GM21390 (cell line): Measurements from ENCODE around the gene CAMTA1.

ENCODE experiments used
- ATAC-seq: cut with Tn5 transposase; IDR thresholded peaks from one replicate; pipeline ENCODE4 v1.9.1; 2021; ENCODE audit not compliant: unreplicated experiment

CAMTA1 gene

DNA sequence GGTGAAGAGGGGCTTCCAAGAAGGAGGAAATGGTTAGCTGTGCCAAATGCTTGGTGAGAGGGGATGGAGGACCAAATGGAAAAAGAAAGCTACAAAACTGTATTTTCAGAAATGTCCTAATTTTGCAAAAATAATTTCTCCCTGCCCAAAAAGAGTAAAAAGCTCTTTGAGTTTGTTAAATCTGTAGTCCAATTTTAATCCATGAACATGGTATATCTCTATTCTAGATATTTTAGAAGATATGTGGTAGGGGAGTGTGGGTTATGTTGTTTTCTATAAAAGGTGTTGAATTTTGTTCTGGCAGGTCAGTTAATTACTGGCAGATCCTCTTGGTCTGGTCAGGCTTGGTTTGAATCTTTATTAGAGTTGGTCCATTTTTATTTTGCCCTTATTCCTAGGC, 511.7 kb downstream of the CAMTA1 start:
- no peak for ATAC-seq

DNA sequence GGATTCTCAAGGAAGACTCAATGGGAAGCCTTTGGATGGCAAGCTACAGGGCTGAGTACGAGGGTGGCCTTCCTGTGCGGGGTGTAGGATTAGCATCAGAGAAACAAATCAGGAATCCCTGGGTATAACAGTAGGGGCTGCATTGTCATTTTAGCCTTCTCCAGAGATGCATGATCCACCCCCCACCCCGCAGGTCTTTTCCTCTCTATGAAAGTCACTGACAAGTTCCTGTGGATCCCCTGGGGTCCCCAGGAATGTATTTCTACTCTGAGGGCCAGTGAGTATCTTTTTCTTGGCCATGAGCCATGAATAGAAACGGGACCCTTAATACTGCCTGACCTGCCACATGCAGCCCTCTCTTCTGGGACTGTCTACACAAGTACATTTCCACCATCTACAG, 512.9 kb downstream of the CAMTA1 start:
- ATAC-seq, result no peak

GRCh38 chr1:7298749-7299151, 513.5 kb downstream of the CAMTA1 start:
- ATAC-seq, result no peak

GRCh38 chr1:7299329-7299799, 514.1 kb downstream of the CAMTA1 start:
- no peak for ATAC-seq

DNA sequence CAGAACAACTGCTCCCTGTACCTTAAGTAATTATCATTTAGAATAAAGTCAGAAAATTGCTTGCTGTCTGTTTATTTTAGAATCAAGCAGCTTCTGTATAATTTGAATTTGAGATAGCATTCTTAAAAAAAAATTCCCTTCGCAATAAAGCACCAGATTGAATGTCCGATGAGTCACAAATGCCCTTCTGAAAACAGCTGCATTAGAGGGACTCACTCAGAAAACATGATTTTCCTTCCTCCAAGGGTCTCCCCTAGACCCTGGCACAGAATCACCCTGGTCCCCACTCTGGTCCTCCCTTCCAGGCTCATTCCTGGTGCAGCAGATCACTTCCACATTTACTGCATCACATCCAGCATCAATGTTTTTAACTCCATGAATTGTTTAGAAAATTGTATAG, 514.7 kb downstream of the CAMTA1 start:
- ATAC-seq, result no peak

- no peak for ATAC-seq
Measured at GRCh38 chr1:7300893-7301663, 515.8 kb downstream of the CAMTA1 start.

DNA sequence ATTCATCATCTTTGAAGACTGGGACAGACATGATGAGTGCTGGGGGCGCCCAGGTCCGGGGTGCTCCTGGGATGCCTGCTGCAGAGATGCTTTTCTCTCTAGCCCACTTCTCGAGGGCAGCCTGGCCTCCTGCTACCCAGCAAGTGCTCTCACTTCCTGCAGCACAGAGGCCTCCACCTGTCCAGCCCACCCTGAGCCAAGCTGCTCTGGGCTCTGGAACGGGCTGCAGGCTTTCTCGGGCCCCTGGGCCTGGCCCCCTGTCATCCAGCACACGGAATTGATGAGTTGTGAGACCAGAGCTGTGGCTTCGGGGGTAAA, 516.4 kb downstream of the CAMTA1 start:
- no peak for ATAC-seq

DNA sequence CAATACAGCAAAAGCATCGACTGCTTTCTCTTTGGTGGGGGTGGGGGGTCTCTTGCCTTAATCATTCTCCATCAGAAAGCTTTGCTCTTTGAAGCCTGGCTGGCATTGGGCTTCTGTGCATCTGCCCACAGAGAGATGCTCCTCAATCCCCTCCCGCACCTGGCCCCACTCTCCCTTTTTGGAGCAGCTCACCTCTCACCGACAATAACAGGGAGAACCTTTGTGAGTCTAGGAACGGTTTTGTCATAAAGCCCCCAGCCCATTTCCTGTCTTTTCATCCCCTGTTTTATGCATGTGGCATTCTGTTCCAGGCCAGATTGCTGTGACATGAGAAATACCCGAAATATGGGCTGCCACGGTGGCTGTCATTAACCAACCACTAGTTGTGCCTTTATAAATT, 516.9 kb downstream of the CAMTA1 start:
- ATAC-seq, result no peak

GRCh38 chr1:7302873-7303272, 517.6 kb downstream of the CAMTA1 start:
- ATAC-seq, result no peak

- ATAC-seq, result no peak
Measured at GRCh38 chr1:7303554-7304317, 518.5 kb downstream of the CAMTA1 start.

DNA sequence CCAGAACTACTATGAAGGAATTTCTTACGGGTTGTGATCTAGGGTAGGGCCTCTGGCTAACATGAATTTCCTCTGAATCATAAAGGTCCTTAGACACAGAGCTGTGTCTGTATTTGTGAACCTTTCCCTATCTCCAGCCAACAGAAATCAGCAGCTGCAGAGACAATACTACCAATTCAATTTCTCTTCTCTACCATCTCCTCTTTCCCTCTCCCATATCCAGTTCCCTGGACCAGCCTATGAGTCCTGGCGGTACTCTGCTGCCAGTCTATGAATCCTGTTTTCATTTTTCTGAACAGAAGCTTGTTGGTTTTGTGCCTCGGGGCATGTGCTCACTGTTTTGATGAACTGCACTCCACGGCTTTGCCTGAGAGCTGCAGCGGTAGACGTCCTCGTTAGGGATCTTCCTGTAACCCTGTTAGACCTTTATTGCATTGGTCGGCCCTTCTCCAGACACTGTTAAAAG, 527.9 kb downstream of the CAMTA1 start:
- no peak for ATAC-seq

DNA sequence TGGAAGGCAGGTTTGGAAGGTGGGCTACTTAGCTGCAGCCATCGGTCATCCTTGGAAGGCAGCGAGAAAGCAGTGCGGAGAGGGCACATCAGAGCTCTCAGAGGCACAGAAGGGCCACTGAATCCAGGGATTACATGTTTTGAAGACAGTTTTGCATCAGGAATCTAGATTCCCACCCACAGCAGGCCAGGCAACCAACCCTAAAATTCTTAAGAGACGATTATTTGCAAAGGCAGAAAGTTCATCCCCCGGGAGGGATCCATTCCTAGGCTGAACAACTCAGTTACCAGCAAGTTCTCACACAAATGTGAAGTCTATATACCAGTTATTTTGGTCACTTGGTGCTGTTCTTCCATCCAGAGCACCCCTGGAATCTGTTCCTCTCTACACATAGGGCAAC, 528.6 kb downstream of the CAMTA1 start:
- no peak for ATAC-seq

DNA sequence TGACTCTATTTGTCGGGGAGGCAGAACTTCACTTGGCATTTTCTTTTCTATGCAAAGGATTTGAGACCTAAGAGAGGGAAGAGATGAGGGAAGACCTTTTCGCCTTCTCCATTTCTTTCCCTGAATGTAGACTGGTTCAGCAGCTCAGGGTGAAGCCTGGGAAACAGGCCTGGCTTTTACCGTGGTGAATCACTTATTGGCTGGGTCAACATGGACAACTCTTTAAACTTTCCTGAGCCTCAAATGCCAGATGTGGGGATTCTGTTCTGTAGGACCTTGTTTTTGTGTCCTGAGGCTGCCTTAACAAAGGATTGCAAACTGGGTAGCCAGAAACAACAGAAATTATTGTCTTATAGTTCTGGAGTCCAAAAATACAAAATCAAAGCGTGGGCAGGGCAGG, 530.1 kb downstream of the CAMTA1 start:
- ATAC-seq, result no peak

DNA sequence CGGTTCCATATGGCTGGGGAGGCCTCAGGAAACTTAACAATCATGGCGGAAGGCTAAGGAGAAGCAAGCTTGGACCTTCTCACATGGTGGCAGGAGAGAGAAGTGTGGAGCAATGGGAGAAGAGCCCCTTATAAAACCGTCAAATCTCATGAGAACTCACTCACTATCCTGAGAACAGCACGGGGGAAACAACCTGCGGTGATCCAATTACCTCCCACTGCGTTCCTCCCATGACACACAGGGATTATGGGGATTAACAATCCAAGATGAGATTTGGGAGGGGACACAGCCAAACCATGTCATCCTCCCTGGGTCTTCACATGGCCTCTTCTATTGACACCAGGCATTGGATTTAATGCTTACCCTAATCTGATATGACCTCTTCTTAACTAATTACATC, 530.7 kb downstream of the CAMTA1 start:
- no peak for ATAC-seq

DNA sequence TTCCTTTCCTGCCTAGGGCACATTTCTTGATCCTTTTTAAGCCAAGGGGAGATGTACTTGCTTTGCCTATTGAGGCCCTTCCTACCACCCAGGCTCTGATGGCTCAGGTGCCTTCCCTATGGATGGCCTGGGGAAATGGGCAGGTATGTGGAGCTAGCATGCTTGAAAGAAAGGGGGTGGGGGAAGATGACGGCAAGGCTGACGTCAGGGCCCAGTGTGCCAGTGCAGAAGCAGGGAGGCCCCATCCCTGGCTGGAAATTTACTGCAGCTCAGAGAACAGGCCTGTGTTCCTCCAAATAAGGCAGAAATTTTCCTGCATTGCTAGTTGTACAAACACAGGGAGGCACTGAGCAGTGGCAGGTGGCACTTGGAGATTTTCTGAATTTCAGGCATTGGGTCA, 532.6 kb downstream of the CAMTA1 start:
- no peak for ATAC-seq

DNA sequence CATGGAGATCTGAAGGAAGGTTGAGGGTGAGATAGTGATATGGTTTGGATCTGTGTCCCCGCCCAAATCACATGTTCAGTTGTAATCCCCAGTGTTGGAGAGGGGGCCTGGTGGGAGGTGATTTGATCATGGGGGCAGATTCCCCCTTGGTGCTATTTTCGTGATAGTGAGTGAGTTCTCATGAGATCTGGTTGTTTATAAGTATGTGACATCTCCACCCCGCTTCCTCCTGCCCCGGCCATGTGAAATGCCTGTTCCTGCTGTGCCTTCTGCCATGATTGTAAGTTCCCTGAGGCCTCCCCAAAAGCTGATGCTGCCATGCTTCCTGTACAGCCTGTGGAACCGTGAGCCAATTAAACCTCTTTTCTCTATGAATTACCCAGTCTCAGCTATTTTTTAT, 533.9 kb downstream of the CAMTA1 start:
- ATAC-seq, result no peak

DNA sequence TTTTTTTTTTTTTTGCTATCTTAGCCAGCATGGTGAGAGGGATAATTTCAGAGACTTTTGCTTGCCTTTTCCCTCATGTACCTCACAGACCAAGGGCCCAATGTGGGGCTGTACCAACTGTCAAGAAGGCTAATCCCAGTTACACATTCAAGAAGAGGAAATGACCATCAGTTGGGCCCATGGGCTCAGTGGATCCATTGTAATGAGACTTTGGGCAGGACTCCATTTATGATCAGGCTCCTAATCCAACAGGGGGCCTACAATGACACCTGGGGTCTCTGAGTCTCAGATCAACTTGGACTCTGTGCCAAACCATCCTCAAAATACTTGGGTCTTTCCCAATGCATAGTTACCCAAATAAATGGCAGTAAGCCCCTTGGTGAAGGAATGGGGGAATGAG, 535.4 kb downstream of the CAMTA1 start:
- no peak for ATAC-seq

- no peak for ATAC-seq
Measured at GRCh38 chr1:7322283-7322785, 537.1 kb downstream of the CAMTA1 start.

- no peak for ATAC-seq
Measured at GRCh38 chr1:7322912-7323311, 537.7 kb downstream of the CAMTA1 start.

- no peak for ATAC-seq
Measured at GRCh38 chr1:7325254-7325653, 540.0 kb downstream of the CAMTA1 start.

DNA sequence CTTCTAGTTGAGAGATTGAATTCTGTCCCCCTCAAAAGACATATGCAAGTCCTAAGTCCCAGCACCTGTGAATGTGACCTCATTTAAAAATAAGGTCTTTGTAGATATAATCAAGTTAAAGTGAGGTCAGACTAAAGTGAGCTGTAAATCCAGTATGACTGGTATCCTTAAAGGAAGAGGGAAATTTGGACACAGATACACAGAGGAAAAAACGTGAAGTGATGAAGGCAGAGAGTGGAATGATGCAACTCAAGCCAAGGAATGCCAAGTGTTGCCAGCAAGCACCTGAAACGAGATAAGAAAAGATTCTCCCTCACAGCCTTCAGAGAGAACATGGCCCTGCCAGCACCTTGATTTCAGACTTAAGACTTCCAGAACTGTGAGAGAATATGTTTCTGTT, 541.1 kb downstream of the CAMTA1 start:
- no peak for ATAC-seq

GRCh38 chr1:7327849-7328248, 542.6 kb downstream of the CAMTA1 start:
- no peak for ATAC-seq
